ENCODE measurements around the gene CACNA2D2. TPM values are rescaled to one million over a fixed set of nuclear protein-coding genes. Genes with fewer than 3 reads are reported as not detected.

CACNA2D2 gene
- total and polyA plus RNA-seq, 2 of the 8 experiments (the other 6 are each of a cell fraction or from before 2014, with no cell fraction given) = 14.1 to 25.0 TPM

DNA sequence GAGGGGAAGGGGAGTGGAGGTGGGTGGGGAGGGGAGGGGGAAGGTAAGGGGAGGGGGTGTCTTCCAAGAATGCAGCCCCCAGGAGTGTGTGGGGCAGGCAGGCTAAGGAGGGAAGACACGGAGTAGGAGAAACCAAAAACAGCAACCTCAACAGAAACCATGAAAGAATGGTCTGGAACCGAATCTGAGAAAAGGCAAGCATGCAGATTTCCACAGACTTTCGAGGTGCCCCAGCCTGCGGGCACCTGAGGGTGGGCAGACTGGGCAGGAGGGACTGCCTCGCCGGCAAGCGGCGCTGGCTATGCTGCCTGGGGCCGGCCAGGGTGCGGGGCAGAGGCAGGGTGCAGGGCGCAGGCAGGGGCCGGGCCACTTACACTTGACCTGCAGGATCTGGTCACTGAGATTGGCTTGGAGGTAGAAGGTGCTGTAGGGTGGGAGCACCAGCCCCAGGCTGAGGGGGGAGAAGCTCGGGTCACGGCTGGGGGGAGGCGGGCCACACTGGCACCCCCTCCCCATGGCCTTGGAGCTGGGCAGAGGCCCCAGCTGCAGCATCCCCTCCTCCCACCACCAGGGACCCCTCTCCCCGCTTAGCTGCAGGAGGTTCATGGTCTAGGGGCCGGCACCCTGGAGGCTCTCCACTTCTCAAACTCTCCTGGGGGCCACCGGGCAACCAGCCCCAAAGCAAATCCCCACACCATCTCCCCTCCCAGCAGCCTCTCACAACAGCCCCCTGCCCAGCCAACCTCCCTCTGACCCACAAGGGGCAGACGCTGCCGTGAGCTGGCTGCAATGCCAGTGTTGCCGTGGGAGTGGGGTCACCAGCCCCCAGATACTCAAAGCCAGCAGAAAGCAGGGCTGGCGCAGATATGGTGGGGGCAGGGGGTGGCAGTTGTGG lies 128.8 kb downstream of the CACNA2D2 start:
- CTCF ChIA-PET (ENCODE audit: partially characterized antibody) = interaction anchor here (1.0 to 3.0 kb wide), 10 partner anchors 11 to 175 kb away, joined by 3 to 12 read pairs (median 6); no protein-coding TSS in a partner anchor
- 83% methylated on average over 14 of the region's 22 CpGs; no CpG with 5 or more reads in 1 of the 2 experiments for WGBS, 2 experiments (ENCODE audit: extremely low coverage in 1 of 2, insufficient coverage in 1 of 2, insufficient read length in 1 of 2, insufficient replicate concordance in 2 of 2, low coverage in 1 of 2, low lambda C conversion rate in 2 of 2, missing lambda C conversion rate in 1 of 2)
- TF ChIP-seq SP2 (IDR thresholded peaks at IDR 0.05; ENCODE audit: low read length) (no peak), RFX5 (IDR thresholded peaks at IDR 0.05; ENCODE audit: borderline replicate concordance, low read depth, low read length) (no peak), SIN3A (conservative IDR thresholded peaks at IDR 0.05 in 1 of 2, IDR thresholded peaks at IDR 0.05 in 1 of 2; ENCODE audit: low read depth in 1 of 2, low read length in 2 of 2) (no peak)

More for the DNA sequence above, 128.8 kb downstream of the CACNA2D2 start:
- Histone ChIP-seq H3K9me3 (ENCODE audit: insufficient read depth in 2 of 2, low read depth in 1 of 2, low read length in 1 of 2) (no peaks in the 10 kb centered on the region), H2BK15ac (ENCODE audit: low read length) (no peak overlapping the region; the same call in 1 of the 2 replicates), H3K79me2 (ENCODE audit: control insufficient read depth in 1 of 2, insufficient read depth in 2 of 2, low read length in 2 of 2) (no peaks in the 10 kb centered on the region), H3K4me2 (ENCODE audit: insufficient read depth in 1 of 2, low read depth in 2 of 2, low read length in 2 of 2) (no peak overlapping the region), H4K20me1 (replicated peaks in 1 of 2; ENCODE audit: control insufficient read depth in 1 of 2, insufficient read depth in 2 of 2, low read length in 2 of 2) (peaks cover 2 to 4% of the 10 kb centered on the region in 2 experiments), H3K23ac (ENCODE audit: insufficient read length) (no peak overlapping the region), H4K91ac (replicated peaks; ENCODE audit: insufficient read length, low read length) (peak overlapping the region; percentile 91), H4K5ac (ENCODE audit: insufficient read length, low read depth, low read length) (peak overlapping the region; percentile 12), H3K9ac (replicated peaks in 1 of 4; ENCODE audit: extremely low read depth in 1 of 4, low read depth in 3 of 4, low read length in 3 of 4) (no peak overlapping the region), H3K79me1 (ENCODE audit: low read depth, low read length) (no peaks in the 10 kb centered on the region), H3K23me2 (ENCODE audit: low read depth, low read length) (0 out of 2 replicates have a peak, but pooled peaks cover 2% of the 10 kb centered on the region), H2AFZ (ENCODE audit: low read length) (no peak overlapping the region), H3K14ac (ENCODE audit: insufficient read length) (no peak overlapping the region), H2BK20ac (ENCODE audit: low read length) (no peak overlapping the region), H2BK12ac (ENCODE audit: low read depth, low read length) (peak overlapping the region; percentile 90; the same call in 1 of the 2 replicates), H3K4me1 (replicated peaks in 1 of 4; ENCODE audit: control insufficient read depth in 3 of 4, insufficient read depth in 4 of 4, low read length in 3 of 4) (peaks cover 0 to 34% (median 22%) of the 10 kb centered on the region in 4 experiments; a peak in 6 of 7 replicates), H2BK5ac (ENCODE audit: low read depth, low read length) (peak overlapping the region; percentile 16; the same call in 1 of the 2 replicates), H3K4ac (replicated peaks; ENCODE audit: insufficient read length, low read depth, low read length) (peak overlapping the region; percentile 85), H3K27me3 (replicated peaks in 1 of 4; ENCODE audit: control insufficient read depth in 3 of 4, extremely low read depth in 1 of 4, insufficient read depth in 3 of 4, low read length in 3 of 4) (no peaks in the 10 kb centered on the region; a peak in 1 of 7 replicates), H3K18ac (ENCODE audit: extremely low read depth, low read length) (peak overlapping the region; percentile 71; the same call in 1 of the 2 replicates), H2AK5ac (ENCODE audit: low read depth, low read length) (peak overlapping the region; percentile 47; the same call in 1 of the 2 replicates), H4K8ac (ENCODE audit: extremely low read depth, insufficient read depth, low read length) (peak overlapping the region; percentile 57; the same call in 1 of the 2 replicates), H3K56ac (replicated peaks; ENCODE audit: insufficient read length, low read depth, low read length) (peak overlapping the region; percentile 54), H2BK120ac (replicated peaks; ENCODE audit: low read depth, low read length) (peak overlapping the region; percentile 55), H3K27ac (ENCODE audit: low read depth, low read length) (no peak overlapping the region), H3K36me3 (ENCODE audit: control insufficient read depth in 2 of 4, insufficient read depth in 4 of 4, low read length in 3 of 4) (no peaks in the 10 kb centered on the region), H3K4me3 (ENCODE audit: extremely low read depth in 1 of 4, insufficient read depth in 2 of 4, low read depth in 3 of 4, low read length in 4 of 4) (no peak overlapping the region)
- POLR2A ChIA-PET (ENCODE audit: partially characterized antibody) = interaction anchor here (0.7 to 1.4 kb wide), 7 partner anchors 9 to 195 kb away, joined by 3 to 4 read pairs (median 3); partner anchors contain the start of gene HEMK1
- no peak for FAIRE-seq
- DNase-seq (ENCODE audit: low read depth in 1 of 2, low spot score in 2 of 2) = no peak

All from H1 (cell line).